ENCODE results near the gene CLDN8. TPM values are rescaled to one million over a fixed set of nuclear protein-coding genes. Genes with fewer than 3 reads are reported as not detected.

The CLDN8 gene
- total and polyA plus RNA-seq, 8 donors: 0.14 to 0.64 (median 0.44) TPM; not detected in 2

- no peaks in the 10 kb centered on the region for H3K9me3 ChIP-seq
- no peaks in the 10 kb centered on the region for H3K36me3 ChIP-seq
- H3K27ac ChIP-seq: no peak overlapping the region
- no peak for DNase-seq
- intact Hi-C loops (cut with DNase I): no loop called here
- ATAC-seq: no peak
- no peaks in the 10 kb centered on the region for H3K4me1 ChIP-seq
- TF ChIP-seq CTCF (IDR thresholded peaks at IDR 0.05): no peak
- H3K4me3 ChIP-seq: no peak overlapping the region
- H3K27me3 ChIP-seq: no peaks in the 10 kb centered on the region
These were observed 34.0 kb upstream of the CLDN8 start for GRCh38 chr21:30249936-30250335.

GRCh38 chr21:30248844-30249243 lies 32.9 kb upstream of the CLDN8 start:
- H3K27me3 ChIP-seq: no peaks in the 10 kb centered on the region
- intact Hi-C loops (cut with DNase I): no loop called here
- no peaks in the 10 kb centered on the region for H3K4me1 ChIP-seq
- no peak for ATAC-seq
- no peak for TF ChIP-seq CTCF (IDR thresholded peaks at IDR 0.05)
- no peaks in the 10 kb centered on the region for H3K36me3 ChIP-seq
- no peak overlapping the region for H3K27ac ChIP-seq
- no peak overlapping the region for H3K4me3 ChIP-seq
- DNase-seq: no peak
- no peaks in the 10 kb centered on the region for H3K9me3 ChIP-seq

- H3K4me1 ChIP-seq: no peaks in the 10 kb centered on the region
- no peak for TF ChIP-seq CTCF (IDR thresholded peaks at IDR 0.05)
- H3K27me3 ChIP-seq: no peaks in the 10 kb centered on the region
- H3K9me3 ChIP-seq: no peaks in the 10 kb centered on the region
- DNase-seq: no peak
- no peak overlapping the region for H3K27ac ChIP-seq
- no peak for ATAC-seq
- H3K4me3 ChIP-seq: no peak overlapping the region
- intact Hi-C loops (cut with DNase I): no loop called here
- H3K36me3 ChIP-seq: no peaks in the 10 kb centered on the region
These were observed 29.2 kb upstream of the CLDN8 start for GRCh38 chr21:30245061-30245460.

- no peak for DNase-seq
- no peak overlapping the region for H3K4me3 ChIP-seq
- H3K27ac ChIP-seq: no peak overlapping the region
- H3K27me3 ChIP-seq: no peaks in the 10 kb centered on the region
- intact Hi-C loops (cut with DNase I): no loop called here
- H3K36me3 ChIP-seq: no peaks in the 10 kb centered on the region
- ATAC-seq: no peak
- TF ChIP-seq CTCF (IDR thresholded peaks at IDR 0.05): no peak
- H3K9me3 ChIP-seq: no peaks in the 10 kb centered on the region
- no peaks in the 10 kb centered on the region for H3K4me1 ChIP-seq
These were observed 27.8 kb upstream of the CLDN8 start for GRCh38 chr21:30243691-30244090.

- H3K4me3 ChIP-seq: no peak overlapping the region
- intact Hi-C loops (cut with DNase I): no loop called here
- H3K27me3 ChIP-seq: no peaks in the 10 kb centered on the region
- DNase-seq: no peak
- H3K9me3 ChIP-seq: no peaks in the 10 kb centered on the region
- H3K4me1 ChIP-seq: no peaks in the 10 kb centered on the region
- ATAC-seq: no peak
- no peaks in the 10 kb centered on the region for H3K36me3 ChIP-seq
- TF ChIP-seq CTCF (IDR thresholded peaks at IDR 0.05): no peak
- no peak overlapping the region for H3K27ac ChIP-seq
These were observed 24.8 kb upstream of the CLDN8 start for GRCh38 chr21:30240661-30241060.

All from left lung (tissue), 10 donors.